ENCODE results near the gene ZC3H18. TPM values are rescaled to one million over a fixed set of nuclear protein-coding genes. Genes with fewer than 3 reads are reported as not detected.

The ZC3H18 gene
- total RNA-seq, 1 experiment from 2014 or later, result 13.2 TPM

DNA sequence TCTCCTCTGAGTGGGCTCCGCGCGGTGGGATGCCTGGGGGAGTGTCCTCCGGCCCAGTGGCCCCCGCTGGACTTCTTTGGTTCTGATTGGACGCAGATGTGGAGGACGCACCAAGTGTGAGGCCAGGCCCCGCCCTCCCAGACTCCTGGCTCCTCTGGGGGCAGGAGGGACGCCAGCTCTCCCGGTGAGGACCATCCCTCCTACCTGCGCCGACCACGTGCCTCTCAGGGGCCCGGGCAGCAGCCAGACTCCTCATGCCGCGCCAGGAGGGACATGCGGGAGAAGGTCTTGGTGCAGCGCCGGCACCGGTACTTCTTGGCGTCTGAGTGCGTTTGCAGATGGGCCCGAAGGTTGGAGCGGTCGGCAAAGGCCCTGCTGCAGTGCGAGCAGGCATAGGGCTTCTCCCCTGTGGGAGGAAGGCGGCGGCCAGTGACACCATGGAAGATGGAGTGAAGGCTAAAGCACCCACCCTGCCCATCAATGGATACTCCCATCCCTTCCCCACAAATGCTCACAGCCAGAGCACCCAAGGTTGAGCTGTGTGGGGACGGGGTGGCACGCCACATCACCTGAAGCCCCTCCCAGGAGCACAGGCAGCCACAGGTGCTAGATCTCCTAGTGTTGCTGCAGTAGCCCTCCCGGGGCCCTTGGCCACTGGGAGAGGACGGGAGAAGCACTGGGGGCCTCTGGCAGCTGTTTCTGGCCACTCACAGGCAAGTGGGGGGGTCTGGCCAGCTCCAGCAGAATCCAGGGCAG, 108.2 kb downstream of the ZC3H18 start:
- no peak for DNase-seq
- Histone ChIP-seq H3K9me3 (no peaks in the 10 kb centered on the region), H3K36me3 (no peaks in the 10 kb centered on the region), H3K27me3 (no peaks in the 10 kb centered on the region), H3K4me3 (no peak overlapping the region)

DNA sequence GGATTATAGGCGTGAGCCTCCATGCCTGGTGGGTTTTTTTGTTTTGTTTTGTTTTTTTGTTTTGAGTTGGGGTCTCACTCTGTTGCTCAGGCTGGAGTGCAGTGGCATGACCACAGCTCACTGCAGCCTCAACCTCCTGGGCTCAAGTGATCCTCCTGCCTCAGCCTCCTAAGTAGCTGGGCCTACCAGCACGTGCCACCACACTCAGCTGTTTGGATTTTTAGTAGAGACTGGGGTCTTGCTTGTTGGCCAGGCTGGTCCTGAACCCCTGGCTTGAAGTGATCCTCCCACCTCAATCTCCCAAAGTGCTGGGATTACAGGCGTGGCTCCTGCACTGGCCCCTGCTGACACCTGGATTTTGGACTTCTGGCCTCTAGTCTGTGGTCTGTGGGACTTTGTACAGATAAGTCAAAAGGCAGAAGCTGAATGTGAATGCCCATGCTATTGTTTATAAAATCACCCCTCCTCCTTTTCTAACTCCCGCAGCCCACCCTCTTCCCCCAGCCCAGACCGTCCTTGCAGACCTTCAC, 110.4 kb downstream of the ZC3H18 start:
- Histone ChIP-seq H3K27me3 (no peaks in the 10 kb centered on the region), H3K9me3 (no peaks in the 10 kb centered on the region), H3K36me3 (no peaks in the 10 kb centered on the region), H3K4me3 (no peak overlapping the region)
- no peak for DNase-seq

DNA sequence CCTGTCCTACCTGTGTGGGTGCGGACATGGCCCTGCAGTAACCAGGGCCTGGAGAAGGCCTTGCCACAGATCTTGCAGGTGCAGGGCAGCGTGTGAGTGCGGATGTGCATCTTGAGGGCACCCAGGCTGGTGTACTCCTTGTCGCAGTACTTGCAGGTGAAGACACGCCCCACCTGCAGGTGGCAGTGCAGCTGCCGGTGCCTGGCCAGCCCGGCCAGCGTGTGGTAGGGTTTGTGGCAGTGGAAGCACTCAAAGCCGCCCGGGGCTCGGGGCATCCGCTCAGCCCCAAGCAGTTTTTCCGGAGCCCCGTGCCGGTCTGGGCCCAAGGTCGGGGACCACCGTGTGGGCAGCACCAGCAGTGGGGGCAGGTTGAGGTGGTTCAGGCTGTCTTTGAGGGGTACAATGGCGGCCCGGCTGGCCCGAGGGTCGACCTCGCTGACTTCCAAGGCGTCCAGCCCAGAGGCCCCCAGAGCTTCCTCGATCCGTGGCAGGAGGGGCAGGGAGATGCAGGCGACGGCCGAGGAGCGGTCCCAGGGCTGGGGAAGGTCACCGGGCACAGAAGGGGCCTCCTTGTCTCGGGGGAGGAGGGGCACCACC, 111.0 kb downstream of the ZC3H18 start:
- no peak for DNase-seq
- H3K9me3 ChIP-seq, result no peaks in the 10 kb centered on the region
- no peaks in the 10 kb centered on the region for H3K36me3 ChIP-seq
- H3K4me3 ChIP-seq, result no peak overlapping the region
- no peaks in the 10 kb centered on the region for H3K27me3 ChIP-seq

Other genes with a start within 250 kb of the ZC3H18 start
- 0.67 and 0.82 TPM in 2 replicates for gene ZNF469, start 187.4 kb upstream of the ZC3H18 start, total RNA-seq (2014; rRNA removed; shearing (Covaris generic); ENCODE audit: low replicate concordance)
- 0.33 TPM in 1 of 2 replicates, not detected in the other for gene ZFPM1, start 117.1 kb upstream of the ZC3H18 start, total RNA-seq (2014; rRNA removed; shearing (Covaris generic); ENCODE audit: low replicate concordance)
- not detected in 2 replicates for gene IL17C, start 68.2 kb downstream of the ZC3H18 start, total RNA-seq (2014; rRNA removed; shearing (Covaris generic); ENCODE audit: low replicate concordance)
- gene CYBA, start 80.7 kb downstream of the ZC3H18 start, total RNA-seq (2014; rRNA removed; shearing (Covaris generic); ENCODE audit: low replicate concordance), result 10.7 and 21.2 TPM in 2 replicates
- 16.8 and 25.7 TPM in 2 replicates for gene MVD, start 92.7 kb downstream of the ZC3H18 start, total RNA-seq (2014; rRNA removed; shearing (Covaris generic); ENCODE audit: low replicate concordance)
- gene SNAI3, start 116.1 kb downstream of the ZC3H18 start, total RNA-seq (2014; rRNA removed; shearing (Covaris generic); ENCODE audit: low replicate concordance), result not detected in 2 replicates
- gene RNF166, start 136.0 kb downstream of the ZC3H18 start, total RNA-seq (2014; rRNA removed; shearing (Covaris generic); ENCODE audit: low replicate concordance), result 16.5 and 20.2 TPM in 2 replicates
- 13.6 and 16.8 TPM in 2 replicates for gene CTU2, start 136.1 kb downstream of the ZC3H18 start, total RNA-seq (2014; rRNA removed; shearing (Covaris generic); ENCODE audit: low replicate concordance)
- gene PIEZO1, start 214.8 kb downstream of the ZC3H18 start, total RNA-seq (2014; rRNA removed; shearing (Covaris generic); ENCODE audit: low replicate concordance), result 77.6 and 88.5 TPM in 2 replicates
- 9.3 and 14.3 TPM in 2 replicates for gene CDT1, start 233.4 kb downstream of the ZC3H18 start, total RNA-seq (2014; rRNA removed; shearing (Covaris generic); ENCODE audit: low replicate concordance)
- 290 and 307 TPM in 2 replicates for gene APRT, start 241.5 kb downstream of the ZC3H18 start, total RNA-seq (2014; rRNA removed; shearing (Covaris generic); ENCODE audit: low replicate concordance)

All from MG63 (cell line).